ENCODE results near the gene CYP2A7.
"Not testable (repeated sequence)": the region's sequence is repeated elsewhere in the genome, so short reads cannot be mapped to it uniquely, and the experiment has no call there.

DNA sequence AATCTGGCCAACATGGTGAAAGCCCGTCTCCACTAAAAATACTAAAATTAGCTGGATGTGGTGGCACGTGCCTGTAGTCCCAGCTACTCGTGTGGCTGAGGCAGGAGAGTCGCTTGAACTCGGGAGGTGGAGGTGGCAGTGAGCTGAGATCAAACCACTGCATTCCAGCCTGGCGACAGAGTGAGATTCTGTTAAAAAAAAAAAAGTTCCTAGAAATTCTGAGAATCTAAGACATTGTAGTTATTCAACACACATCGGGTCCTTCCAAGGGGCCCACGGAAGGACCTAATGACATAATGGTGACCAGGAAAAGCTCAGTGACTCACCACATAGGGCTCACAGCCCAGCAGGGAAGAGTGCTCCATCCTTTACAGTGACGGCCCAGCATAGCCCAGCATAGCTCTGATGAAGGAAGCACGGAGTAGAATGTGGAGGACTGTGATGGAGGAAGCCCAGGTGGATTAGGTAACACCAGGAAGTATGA, 22.7 kb upstream of the CYP2A7 start:
- TF ChIP-seq, protein P1, sequence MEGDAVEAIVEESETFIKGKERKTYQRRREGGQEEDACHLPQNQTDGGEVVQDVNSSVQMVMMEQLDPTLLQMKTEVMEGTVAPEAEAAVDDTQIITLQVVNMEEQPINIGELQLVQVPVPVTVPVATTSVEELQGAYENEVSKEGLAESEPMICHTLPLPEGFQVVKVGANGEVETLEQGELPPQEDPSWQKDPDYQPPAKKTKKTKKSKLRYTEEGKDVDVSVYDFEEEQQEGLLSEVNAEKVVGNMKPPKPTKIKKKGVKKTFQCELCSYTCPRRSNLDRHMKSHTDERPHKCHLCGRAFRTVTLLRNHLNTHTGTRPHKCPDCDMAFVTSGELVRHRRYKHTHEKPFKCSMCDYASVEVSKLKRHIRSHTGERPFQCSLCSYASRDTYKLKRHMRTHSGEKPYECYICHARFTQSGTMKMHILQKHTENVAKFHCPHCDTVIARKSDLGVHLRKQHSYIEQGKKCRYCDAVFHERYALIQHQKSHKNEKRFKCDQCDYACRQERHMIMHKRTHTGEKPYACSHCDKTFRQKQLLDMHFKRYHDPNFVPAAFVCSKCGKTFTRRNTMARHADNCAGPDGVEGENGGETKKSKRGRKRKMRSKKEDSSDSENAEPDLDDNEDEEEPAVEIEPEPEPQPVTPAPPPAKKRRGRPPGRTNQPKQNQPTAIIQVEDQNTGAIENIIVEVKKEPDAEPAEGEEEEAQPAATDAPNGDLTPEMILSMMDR (IDR thresholded peaks at IDR 0.05), result not testable (repeated sequence)
- TF ChIP-seq POLR2A (IDR thresholded peaks at IDR 0.05), result not testable (repeated sequence)

Measured in esophagus squamous epithelium (tissue), 4 donors.